ENCODE data around the gene TOMM34. TPM values are rescaled to one million over a fixed set of nuclear protein-coding genes. Genes with fewer than 3 reads are reported as not detected.

TOMM34 gene
- total RNA-seq, 4 donors from 2014 or later = 5.8 to 14.8 (median 13.9) TPM

DNA sequence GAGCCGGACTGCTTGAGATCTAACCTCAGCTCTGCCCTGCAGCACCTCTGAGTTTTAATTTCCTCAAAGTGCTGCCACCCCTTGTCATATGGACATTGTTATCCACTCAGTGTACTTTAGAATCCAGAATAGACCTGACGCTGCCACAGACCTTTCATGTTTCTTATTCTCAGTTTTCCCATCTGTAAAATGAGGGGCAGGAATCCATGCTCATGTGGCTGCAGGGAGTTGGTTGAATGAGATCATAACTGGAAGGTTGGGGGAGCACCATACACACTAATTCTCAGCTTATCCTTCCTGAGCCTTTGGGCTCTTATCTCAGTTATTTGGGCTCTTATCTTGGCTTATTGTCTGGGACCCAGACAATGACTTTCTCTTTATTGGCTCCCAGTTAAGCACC, 48.0 kb downstream of the TOMM34 start:
- WGBS = 89% methylated on average over 2 of the region's 2 CpGs

DNA sequence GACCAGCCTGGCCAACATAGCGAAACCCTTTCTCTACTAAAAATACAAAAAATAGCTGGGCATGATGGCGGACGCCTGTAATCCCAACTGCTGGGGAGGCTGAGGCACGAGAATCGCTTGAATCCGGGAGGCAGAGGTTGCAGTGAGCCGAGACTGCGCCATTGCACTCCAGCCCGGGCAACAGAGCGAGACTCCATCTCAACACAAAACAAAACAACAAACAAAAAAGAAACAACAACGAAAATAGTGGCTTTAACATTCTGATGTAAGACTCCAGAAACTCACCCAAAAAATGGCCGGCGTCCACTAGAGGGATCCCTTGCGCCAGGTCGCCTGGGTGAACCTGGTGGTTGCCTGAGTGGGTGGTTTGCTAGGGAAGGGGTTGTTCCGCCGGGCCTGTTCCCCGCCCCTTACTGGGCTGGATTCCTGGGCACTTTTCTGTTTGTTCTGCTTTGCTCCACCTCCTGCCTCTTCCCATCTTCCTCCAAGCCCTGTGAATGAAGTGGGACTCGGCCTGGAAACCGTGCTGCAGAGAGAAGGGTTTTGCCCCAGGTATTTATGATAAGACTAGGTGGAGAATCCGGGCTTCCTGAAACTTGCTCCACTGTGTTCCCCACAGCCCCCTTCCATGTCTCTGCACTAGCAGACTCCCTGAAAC, 48.8 kb downstream of the TOMM34 start:
- TF ChIP-seq, protein P1, sequence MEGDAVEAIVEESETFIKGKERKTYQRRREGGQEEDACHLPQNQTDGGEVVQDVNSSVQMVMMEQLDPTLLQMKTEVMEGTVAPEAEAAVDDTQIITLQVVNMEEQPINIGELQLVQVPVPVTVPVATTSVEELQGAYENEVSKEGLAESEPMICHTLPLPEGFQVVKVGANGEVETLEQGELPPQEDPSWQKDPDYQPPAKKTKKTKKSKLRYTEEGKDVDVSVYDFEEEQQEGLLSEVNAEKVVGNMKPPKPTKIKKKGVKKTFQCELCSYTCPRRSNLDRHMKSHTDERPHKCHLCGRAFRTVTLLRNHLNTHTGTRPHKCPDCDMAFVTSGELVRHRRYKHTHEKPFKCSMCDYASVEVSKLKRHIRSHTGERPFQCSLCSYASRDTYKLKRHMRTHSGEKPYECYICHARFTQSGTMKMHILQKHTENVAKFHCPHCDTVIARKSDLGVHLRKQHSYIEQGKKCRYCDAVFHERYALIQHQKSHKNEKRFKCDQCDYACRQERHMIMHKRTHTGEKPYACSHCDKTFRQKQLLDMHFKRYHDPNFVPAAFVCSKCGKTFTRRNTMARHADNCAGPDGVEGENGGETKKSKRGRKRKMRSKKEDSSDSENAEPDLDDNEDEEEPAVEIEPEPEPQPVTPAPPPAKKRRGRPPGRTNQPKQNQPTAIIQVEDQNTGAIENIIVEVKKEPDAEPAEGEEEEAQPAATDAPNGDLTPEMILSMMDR (IDR thresholded peaks at IDR 0.05) = peak in 2 of 3 experiments; percentile 5 to 12
- TF ChIP-seq EP300 (IDR thresholded peaks at IDR 0.05) = no peak
- H3K27ac ChIP-seq (replicated peaks in 1 of 4) = no peak overlapping the region
- peaks cover 0 to 19% (median 18%) of the 10 kb centered on the region in 4 donors for H3K4me1 ChIP-seq
- H3K4me3 ChIP-seq = no peak overlapping the region
- peaks cover 3 to 29% (median 18%) of the 10 kb centered on the region in 4 donors for H3K36me3 ChIP-seq
- no peaks in the 10 kb centered on the region for H3K27me3 ChIP-seq
- DNase-seq (ENCODE audit: extremely low spot score) = no peak
- H3K9me3 ChIP-seq = no peaks in the 10 kb centered on the region
- intact Hi-C loops (cut with DNase I) = loop anchor here (5.0 kb wide), 1 partner anchor 46 kb away; no protein-coding TSS in a partner anchor
- 71% methylated on average over 21 of the region's 21 CpGs for WGBS

More for the DNA sequence above, 48.0 kb downstream of the TOMM34 start:
- H3K36me3 ChIP-seq = peaks cover 0 to 26% (median 15%) of the 10 kb centered on the region in 4 donors
- no peaks in the 10 kb centered on the region for H3K9me3 ChIP-seq
- no peak overlapping the region for H3K4me3 ChIP-seq
- peaks cover 0 to 19% (median 18%) of the 10 kb centered on the region in 4 donors for H3K4me1 ChIP-seq
- H3K27me3 ChIP-seq = no peaks in the 10 kb centered on the region
- no peak for DNase-seq (ENCODE audit: extremely low spot score)
- H3K27ac ChIP-seq (replicated peaks in 1 of 4) = no peak overlapping the region
- TF ChIP-seq, protein P1 (IDR thresholded peaks at IDR 0.05) = no peak
- intact Hi-C loops (cut with DNase I) = loop anchor here (5.0 kb wide), 1 partner anchor 45 kb away; no protein-coding TSS in a partner anchor

DNA sequence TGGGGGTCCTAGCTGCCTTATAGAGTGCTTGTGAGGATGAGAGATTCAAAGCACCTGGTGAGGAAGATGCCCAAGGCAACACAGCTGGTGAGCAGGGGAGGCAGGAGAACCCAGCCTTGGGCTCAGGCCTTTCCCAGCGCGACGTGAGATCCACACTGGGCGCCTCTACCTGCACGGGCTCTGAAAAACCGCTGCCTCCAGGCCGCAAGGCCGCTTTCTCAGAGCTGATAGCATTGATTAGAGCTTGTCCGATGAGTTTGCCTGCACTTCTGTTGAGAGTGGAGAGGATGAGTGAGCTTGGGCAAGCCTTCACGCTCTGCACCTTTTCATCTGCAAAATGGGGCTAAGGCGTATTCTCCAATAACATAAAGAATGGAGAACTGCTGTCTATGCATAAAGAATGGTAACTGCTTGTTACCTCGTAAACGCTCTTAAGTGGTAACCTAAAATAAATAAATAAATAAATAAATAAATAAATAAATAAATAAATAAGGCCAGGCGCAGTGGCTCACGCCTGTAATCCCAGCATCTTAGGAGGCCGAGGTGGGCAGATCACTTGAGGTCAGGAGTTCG, 49.4 kb downstream of the TOMM34 start:
- 73% methylated on average over 16 of the region's 17 CpGs for WGBS
- no peaks in the 10 kb centered on the region for H3K27me3 ChIP-seq
- H3K4me3 ChIP-seq = peak overlapping the region; percentile 61 to 70 (median 66)
- peaks cover 9 to 32% (median 24%) of the 10 kb centered on the region in 4 donors for H3K36me3 ChIP-seq
- no peak for TF ChIP-seq EP300 (IDR thresholded peaks at IDR 0.05)
- H3K4me1 ChIP-seq = peaks cover 0 to 19% (median 18%) of the 10 kb centered on the region in 4 donors
- intact Hi-C loops (cut with DNase I) = loop anchor here (5.0 kb wide), 1 partner anchor 47 kb away; no protein-coding TSS in a partner anchor
- no peak for DNase-seq (ENCODE audit: extremely low spot score)
- H3K9me3 ChIP-seq = no peaks in the 10 kb centered on the region
- H3K27ac ChIP-seq (replicated peaks in 1 of 4) = no peak overlapping the region

DNA sequence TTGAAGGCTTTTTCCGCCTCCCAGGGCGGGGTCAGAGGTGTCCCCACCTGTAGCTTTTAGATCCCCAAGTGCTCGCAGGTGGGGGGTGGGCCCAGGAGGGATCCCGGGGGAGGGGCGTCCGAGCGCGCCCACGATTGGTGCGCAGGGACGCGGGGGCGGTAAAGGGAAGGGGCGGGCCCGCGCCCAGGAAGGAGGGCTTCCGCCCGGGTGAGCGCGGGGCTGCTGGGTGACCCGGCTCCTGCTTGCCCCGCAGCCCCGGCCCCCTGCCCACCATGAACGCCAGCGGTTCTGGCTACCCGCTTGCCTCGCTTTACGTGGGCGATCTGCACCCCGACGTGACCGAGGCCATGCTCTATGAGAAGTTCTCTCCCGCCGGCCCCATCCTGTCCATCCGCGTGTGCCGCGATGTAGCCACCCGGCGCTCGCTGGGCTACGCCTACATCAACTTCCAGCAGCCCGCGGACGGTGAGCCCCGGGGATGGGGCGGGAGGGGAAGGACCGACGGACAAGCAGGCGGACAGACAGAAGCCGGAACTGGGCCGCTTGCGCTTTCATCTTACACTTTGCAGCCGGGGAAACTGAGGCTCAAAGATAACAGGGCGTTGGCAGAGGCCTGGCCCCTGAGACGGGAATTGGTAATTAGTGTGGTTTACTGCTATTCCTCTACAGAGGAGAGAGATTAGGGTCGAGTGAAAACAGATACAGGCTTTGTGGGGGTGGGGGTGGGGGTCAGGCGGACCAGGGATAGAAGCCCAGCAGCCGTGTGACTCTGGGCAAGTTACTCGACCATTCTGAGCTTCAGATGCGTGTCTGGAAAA, 50.1 kb downstream of the TOMM34 start, which contains the start of gene PABPC1L:
Gene PABPC1L, plus strand, starts transcription at position 189 of the 818 bp plus-strand sequence. Its CDS starts 84 bp downstream, at position 273.
- Histone ChIP-seq H3K27ac (replicated peaks in 1 of 4) (no peak within 1 kb of the TSS), H3K9me3 (no peaks in the 10 kb centered on the region), H3K36me3 (peaks cover 16 to 38% (median 31%) of the 10 kb centered on the region in 4 donors), H3K4me1 (peaks cover 0 to 19% (median 18%) of the 10 kb centered on the region in 4 donors), H3K27me3 (no peaks in the 10 kb centered on the region), H3K4me3 (peak within 1 kb of the TSS; percentile 61 to 70 (median 66))
- peak in 1 of 2 donors; percentile 58 for TF ChIP-seq POLR2AphosphoS5 (IDR thresholded peaks at IDR 0.05)
- TF ChIP-seq, protein P1 (IDR thresholded peaks at IDR 0.05) = no peak
- intact Hi-C loops (cut with DNase I) = loop anchor here (5.0 kb wide), 1 partner anchor 47 kb away; no protein-coding TSS in a partner anchor
- 1% methylated on average over 39 of the region's 61 CpGs for WGBS
- no peak for DNase-seq (ENCODE audit: extremely low spot score)
